GM18498 (cell line): ENCODE measurements around the gene ATP8A2.

ENCODE experiments used
- ATAC-seq: cut with Tn5 transposase; IDR thresholded peaks from one replicate; pipeline ENCODE4 v1.9.1; 2021; ENCODE audit warnings: mild to moderate bottlenecking, moderate library complexity; ENCODE audit not compliant: unreplicated experiment

The ATP8A2 gene

GRCh38 chr13:25679936-25680335, 308.2 kb downstream of the ATP8A2 start:
- ATAC-seq: no peak

GRCh38 chr13:25682276-25682675, 310.5 kb downstream of the ATP8A2 start:
- no peak for ATAC-seq

GRCh38 chr13:25683056-25683455, 311.3 kb downstream of the ATP8A2 start:
- no peak for ATAC-seq

- ATAC-seq: no peak
These were observed 312.0 kb downstream of the ATP8A2 start for GRCh38 chr13:25683662-25684370.

GRCh38 chr13:25684491-25684890, 312.7 kb downstream of the ATP8A2 start:
- ATAC-seq: no peak

- no peak for ATAC-seq
These were observed 315.2 kb downstream of the ATP8A2 start for GRCh38 chr13:25686831-25687470.

- no peak for ATAC-seq
These were observed 315.9 kb downstream of the ATP8A2 start for GRCh38 chr13:25687471-25688225.

GRCh38 chr13:25688536-25688935, 316.8 kb downstream of the ATP8A2 start:
- ATAC-seq: no peak

GRCh38 chr13:25689539-25689938, 317.8 kb downstream of the ATP8A2 start:
- ATAC-seq: no peak

GRCh38 chr13:25690582-25690981, 318.8 kb downstream of the ATP8A2 start:
- no peak for ATAC-seq

GRCh38 chr13:25691654-25692053, 319.9 kb downstream of the ATP8A2 start:
- no peak for ATAC-seq

GRCh38 chr13:25692099-25692498, 320.3 kb downstream of the ATP8A2 start:
- no peak for ATAC-seq

- no peak for ATAC-seq
These were observed 327.3 kb downstream of the ATP8A2 start for GRCh38 chr13:25699056-25699455.

GRCh38 chr13:25699600-25699999, 327.8 kb downstream of the ATP8A2 start:
- no peak for ATAC-seq

- ATAC-seq: no peak
These were observed 329.5 kb downstream of the ATP8A2 start for GRCh38 chr13:25701304-25701703.

GRCh38 chr13:25702386-25702785, 330.6 kb downstream of the ATP8A2 start:
- ATAC-seq: no peak

- no peak for ATAC-seq
These were observed 336.0 kb downstream of the ATP8A2 start for GRCh38 chr13:25707726-25708125.

GRCh38 chr13:25708268-25708667, 336.5 kb downstream of the ATP8A2 start:
- ATAC-seq: no peak

GRCh38 chr13:25709088-25709487, 337.3 kb downstream of the ATP8A2 start:
- no peak for ATAC-seq

GRCh38 chr13:25715760-25716159, 344.0 kb downstream of the ATP8A2 start:
- ATAC-seq: no peak

- ATAC-seq: no peak
These were observed 346.0 kb downstream of the ATP8A2 start for GRCh38 chr13:25717666-25718197.

GRCh38 chr13:25719666-25720065, 347.9 kb downstream of the ATP8A2 start:
- ATAC-seq: no peak
